Vagina (tissue), 2 donors: Measurements from ENCODE around the gene IFNK. TPM values are rescaled to one million over a fixed set of nuclear protein-coding genes. Genes with fewer than 3 reads are reported as not detected.

ENCODE experiments used
- DNase-seq, 2 donors: peaks; one replicate each; pipeline ENCODE4 v3.0.0-alpha.2; 2017; ENCODE audit errors: extremely low spot score in 2 of 2
- H3K27ac ChIP-seq: fragments of 200-600 bp; sonication (generic); one replicate; pipeline ENCODE4 v1.5.1; 2019
- H3K27me3 ChIP-seq: fragments of 200-600 bp; sonication (generic); one replicate; pipeline ENCODE4 v1.5.1; 2019
- H3K36me3 ChIP-seq, 2 donors: fragments of 200-600 bp; sonication (generic); one replicate each; pipeline ENCODE4 v1.5.1; 2017 to 2019
- H3K4me1 ChIP-seq: fragments of 200-600 bp; sonication (generic); one replicate; pipeline ENCODE4 v1.5.1; 2019
- H3K4me3 ChIP-seq, 2 donors: fragments of 200-600 bp; sonication (generic); 1 replicate in 1 of 2; 2 replicates in 1 of 2; pipeline ENCODE4 v1.5.1; 2016 to 2019
- H3K9me3 ChIP-seq: fragments of 200-600 bp; sonication (generic); one replicate; pipeline ENCODE4 v1.5.1; 2019
- POLR2A ChIP-seq, 2 donors: fragments of 450-650 bp; IDR thresholded peaks; one replicate each; pipeline ENCODE4 v1.6.1; 2017; ENCODE audit warnings: antibody characterized with exemption in 2 of 2, mild to moderate bottlenecking in 2 of 2, moderate library complexity in 2 of 2
- POLR2AphosphoS5 ChIP-seq, 2 donors: sonication (generic); formaldehyde crosslinking; IDR thresholded peaks; one replicate each; pipeline ENCODE4 v1.9.0; 2017; ENCODE audit warnings: antibody characterized with exemption in 2 of 2, mild to moderate bottlenecking in 2 of 2, low read depth in 1 of 2; ENCODE audit not compliant: insufficient read depth in 1 of 2
- intact Hi-C: fragments of 100-400 bp; cut with DNase I; formaldehyde crosslinking; loops from one replicate; pipeline ENCODE4 v1.15.1; 2023
- total RNA-seq: library from RNA; depleted of rRNA; stranded (reverse); fragments of >200 nt; gene quantifications from one replicate; pipeline ENCODE4 v1.2.3, GENCODE V29; 2016
- TF ChIP-seq, protein P1 (sequence below), 3 experiments: fragments of 450-650 bp in 2 of 3; fragments of 200-600 bp in 1 of 3; sonication (generic) in 1 of 3; IDR thresholded peaks; one replicate each; pipeline ENCODE4 v1.5.1; 2017 to 2019; ENCODE audit warnings: antibody characterized with exemption in 3 of 3, mild to moderate bottlenecking in 2 of 3, moderate library complexity in 2 of 3

IFNK gene
- total RNA-seq, 1 donor from 2014 or later = not detected

- no peak for DNase-seq
Measured at GRCh38 chr9:27536168-27536567, 12.1 kb downstream of the IFNK start.

DNA sequence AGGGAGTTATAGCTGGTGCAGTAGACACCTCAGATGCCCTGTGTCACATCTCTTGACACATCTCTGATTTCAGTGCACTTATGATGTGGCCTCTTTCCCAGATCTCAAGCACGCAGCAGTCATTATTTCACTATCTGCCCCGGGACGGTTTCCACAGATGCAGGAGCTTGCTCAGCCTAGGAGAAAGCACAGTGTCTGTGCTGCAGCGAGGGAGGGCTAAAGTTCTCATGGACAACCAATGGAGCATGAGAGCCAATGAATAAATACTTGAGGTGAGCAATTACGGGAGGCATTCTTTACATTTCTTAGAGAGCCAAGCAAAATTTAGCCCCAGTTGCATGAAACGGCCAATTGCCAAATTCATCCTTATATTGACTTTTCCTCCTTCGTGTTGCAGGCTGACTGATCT lies 12.9 kb downstream of the IFNK start:
- no peak for DNase-seq
- no peaks in the 10 kb centered on the region for H3K36me3 ChIP-seq
- no peaks in the 10 kb centered on the region for H3K9me3 ChIP-seq
- TF ChIP-seq, protein P1, sequence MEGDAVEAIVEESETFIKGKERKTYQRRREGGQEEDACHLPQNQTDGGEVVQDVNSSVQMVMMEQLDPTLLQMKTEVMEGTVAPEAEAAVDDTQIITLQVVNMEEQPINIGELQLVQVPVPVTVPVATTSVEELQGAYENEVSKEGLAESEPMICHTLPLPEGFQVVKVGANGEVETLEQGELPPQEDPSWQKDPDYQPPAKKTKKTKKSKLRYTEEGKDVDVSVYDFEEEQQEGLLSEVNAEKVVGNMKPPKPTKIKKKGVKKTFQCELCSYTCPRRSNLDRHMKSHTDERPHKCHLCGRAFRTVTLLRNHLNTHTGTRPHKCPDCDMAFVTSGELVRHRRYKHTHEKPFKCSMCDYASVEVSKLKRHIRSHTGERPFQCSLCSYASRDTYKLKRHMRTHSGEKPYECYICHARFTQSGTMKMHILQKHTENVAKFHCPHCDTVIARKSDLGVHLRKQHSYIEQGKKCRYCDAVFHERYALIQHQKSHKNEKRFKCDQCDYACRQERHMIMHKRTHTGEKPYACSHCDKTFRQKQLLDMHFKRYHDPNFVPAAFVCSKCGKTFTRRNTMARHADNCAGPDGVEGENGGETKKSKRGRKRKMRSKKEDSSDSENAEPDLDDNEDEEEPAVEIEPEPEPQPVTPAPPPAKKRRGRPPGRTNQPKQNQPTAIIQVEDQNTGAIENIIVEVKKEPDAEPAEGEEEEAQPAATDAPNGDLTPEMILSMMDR (IDR thresholded peaks at IDR 0.05) = no peak
- TF ChIP-seq POLR2A (IDR thresholded peaks at IDR 0.05) = no peak
- no peak for TF ChIP-seq POLR2AphosphoS5 (IDR thresholded peaks at IDR 0.05; ENCODE audit: insufficient read depth in 1 of 2, low read depth in 1 of 2)
- no peak overlapping the region for H3K27ac ChIP-seq
- peaks cover 57% of the 10 kb centered on the region for H3K4me1 ChIP-seq
- no peak overlapping the region for H3K4me3 ChIP-seq
- intact Hi-C loops = no loop called here
- no peaks in the 10 kb centered on the region for H3K27me3 ChIP-seq

More at GRCh38 chr9:27536168-27536567, 12.1 kb downstream of the IFNK start:
- no peaks in the 10 kb centered on the region for H3K9me3 ChIP-seq
- H3K27me3 ChIP-seq = no peaks in the 10 kb centered on the region
- no peak overlapping the region for H3K4me3 ChIP-seq
- intact Hi-C loops = no loop called here
- TF ChIP-seq, protein P1 (IDR thresholded peaks at IDR 0.05) = no peak
- TF ChIP-seq POLR2AphosphoS5 (IDR thresholded peaks at IDR 0.05; ENCODE audit: insufficient read depth in 1 of 2, low read depth in 1 of 2) (no peak), POLR2A (IDR thresholded peaks at IDR 0.05) (no peak)
- H3K27ac ChIP-seq = no peak overlapping the region
- H3K4me1 ChIP-seq = peaks cover 57% of the 10 kb centered on the region
- H3K36me3 ChIP-seq = no peaks in the 10 kb centered on the region

DNA sequence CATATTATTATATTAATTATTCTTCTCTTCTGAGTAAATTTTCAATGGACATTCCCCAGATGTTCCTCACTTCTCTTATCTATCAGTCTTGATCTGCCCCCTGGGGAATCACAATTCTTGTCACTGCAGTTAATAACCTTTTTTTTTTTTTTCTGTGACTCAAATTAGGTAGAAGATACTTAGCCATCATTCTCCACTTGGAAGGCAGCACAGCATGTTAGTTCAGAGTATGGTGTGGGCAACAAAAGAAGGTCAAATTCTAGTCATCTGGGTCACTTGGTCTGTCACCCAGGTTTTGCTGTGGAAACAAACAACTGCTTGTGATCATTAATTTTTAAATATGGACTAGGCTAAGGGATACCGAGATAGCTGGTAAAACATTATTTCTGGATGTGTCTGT lies 13.7 kb downstream of the IFNK start:
- H3K36me3 ChIP-seq = no peaks in the 10 kb centered on the region
- H3K27ac ChIP-seq = no peak overlapping the region
- H3K4me1 ChIP-seq = peaks cover 57% of the 10 kb centered on the region
- intact Hi-C loops = no loop called here
- H3K9me3 ChIP-seq = no peaks in the 10 kb centered on the region
- no peaks in the 10 kb centered on the region for H3K27me3 ChIP-seq
- no peak for TF ChIP-seq POLR2AphosphoS5 (IDR thresholded peaks at IDR 0.05; ENCODE audit: insufficient read depth in 1 of 2, low read depth in 1 of 2)
- no peak for TF ChIP-seq POLR2A (IDR thresholded peaks at IDR 0.05)
- TF ChIP-seq, protein P1 (IDR thresholded peaks at IDR 0.05) = no peak
- no peak overlapping the region for H3K4me3 ChIP-seq
- no peak for DNase-seq

GRCh38 chr9:27538647-27539046 lies 14.6 kb downstream of the IFNK start:
- Histone ChIP-seq H3K27me3 (no peaks in the 10 kb centered on the region), H3K9me3 (no peaks in the 10 kb centered on the region), H3K4me3 (no peak overlapping the region), H3K4me1 (peaks cover 48% of the 10 kb centered on the region), H3K27ac (peak overlapping the region; percentile 73), H3K36me3 (no peaks in the 10 kb centered on the region)
- TF ChIP-seq POLR2A (IDR thresholded peaks at IDR 0.05) (no peak), POLR2AphosphoS5 (IDR thresholded peaks at IDR 0.05; ENCODE audit: insufficient read depth in 1 of 2, low read depth in 1 of 2) (no peak)
- TF ChIP-seq, protein P1 (IDR thresholded peaks at IDR 0.05) = no peak
- DNase-seq = no peak
- intact Hi-C loops = no loop called here

- Histone ChIP-seq H3K36me3 (no peaks in the 10 kb centered on the region), H3K27ac (peak overlapping the region; percentile 73), H3K4me3 (no peak overlapping the region), H3K4me1 (peaks cover 37% of the 10 kb centered on the region), H3K9me3 (no peaks in the 10 kb centered on the region), H3K27me3 (no peaks in the 10 kb centered on the region)
- intact Hi-C loops = loop anchor here (5.0 kb wide), 1 partner anchor 202 kb away; no protein-coding TSS in a partner anchor
- DNase-seq = no peak
- peak; percentile 18 to 90 for TF ChIP-seq POLR2AphosphoS5 (IDR thresholded peaks at IDR 0.05; ENCODE audit: insufficient read depth in 1 of 2, low read depth in 1 of 2)
- TF ChIP-seq POLR2A (IDR thresholded peaks at IDR 0.05) = no peak
Measured at GRCh38 chr9:27539479-27540441, 15.7 kb downstream of the IFNK start.
